ENCODE data around the gene GIT2. TPM values are rescaled to one million over a fixed set of nuclear protein-coding genes. Genes with fewer than 3 reads are reported as not detected.

Gene GIT2
- total and polyA plus RNA-seq, 3 donors from 2014 or later, result 47.2 to 51.9 (median 47.2) TPM

- H3K4me1 ChIP-seq, result no peaks in the 10 kb centered on the region
- H3K27me3 ChIP-seq, result no peaks in the 10 kb centered on the region
- intact Hi-C loops (cut with DNase I; ENCODE audit: low total_unique reads), result no loop called here
- H3K36me3 ChIP-seq (ENCODE audit: low read depth, missing control alignments), result no peaks in the 10 kb centered on the region
- no peak overlapping the region for H3K4me3 ChIP-seq
- no peak for DNase-seq
- no peaks in the 10 kb centered on the region for H3K9me3 ChIP-seq
- no peak overlapping the region for H3K27ac ChIP-seq
- TF ChIP-seq POLR2A (IDR thresholded peaks at IDR 0.05), result no peak
- TF ChIP-seq, protein P1, sequence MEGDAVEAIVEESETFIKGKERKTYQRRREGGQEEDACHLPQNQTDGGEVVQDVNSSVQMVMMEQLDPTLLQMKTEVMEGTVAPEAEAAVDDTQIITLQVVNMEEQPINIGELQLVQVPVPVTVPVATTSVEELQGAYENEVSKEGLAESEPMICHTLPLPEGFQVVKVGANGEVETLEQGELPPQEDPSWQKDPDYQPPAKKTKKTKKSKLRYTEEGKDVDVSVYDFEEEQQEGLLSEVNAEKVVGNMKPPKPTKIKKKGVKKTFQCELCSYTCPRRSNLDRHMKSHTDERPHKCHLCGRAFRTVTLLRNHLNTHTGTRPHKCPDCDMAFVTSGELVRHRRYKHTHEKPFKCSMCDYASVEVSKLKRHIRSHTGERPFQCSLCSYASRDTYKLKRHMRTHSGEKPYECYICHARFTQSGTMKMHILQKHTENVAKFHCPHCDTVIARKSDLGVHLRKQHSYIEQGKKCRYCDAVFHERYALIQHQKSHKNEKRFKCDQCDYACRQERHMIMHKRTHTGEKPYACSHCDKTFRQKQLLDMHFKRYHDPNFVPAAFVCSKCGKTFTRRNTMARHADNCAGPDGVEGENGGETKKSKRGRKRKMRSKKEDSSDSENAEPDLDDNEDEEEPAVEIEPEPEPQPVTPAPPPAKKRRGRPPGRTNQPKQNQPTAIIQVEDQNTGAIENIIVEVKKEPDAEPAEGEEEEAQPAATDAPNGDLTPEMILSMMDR (IDR thresholded peaks at IDR 0.05), result no peak
- 75 to 87% methylated on average over 7 to 20 of the region's 20 CpGs for WGBS, 2 donors
These were observed 70.9 kb downstream of the GIT2 start for GRCh38 chr12:109925185-109925840.

- no peaks in the 10 kb centered on the region for H3K36me3 ChIP-seq (ENCODE audit: low read depth, missing control alignments)
- 75% methylated on average over 14 to 17 of the region's 17 CpGs for WGBS, 2 donors
- no peak for DNase-seq
- no peaks in the 10 kb centered on the region for H3K9me3 ChIP-seq
- intact Hi-C loops (cut with DNase I; ENCODE audit: low total_unique reads), result no loop called here
- no peaks in the 10 kb centered on the region for H3K27me3 ChIP-seq
- no peak overlapping the region for H3K27ac ChIP-seq
- H3K4me1 ChIP-seq, result no peaks in the 10 kb centered on the region
- TF ChIP-seq, protein P1 (IDR thresholded peaks at IDR 0.05), result no peak
- no peak for TF ChIP-seq POLR2A (IDR thresholded peaks at IDR 0.05)
- no peak overlapping the region for H3K4me3 ChIP-seq
These were observed 72.5 kb downstream of the GIT2 start for GRCh38 chr12:109923481-109924245.

DNA sequence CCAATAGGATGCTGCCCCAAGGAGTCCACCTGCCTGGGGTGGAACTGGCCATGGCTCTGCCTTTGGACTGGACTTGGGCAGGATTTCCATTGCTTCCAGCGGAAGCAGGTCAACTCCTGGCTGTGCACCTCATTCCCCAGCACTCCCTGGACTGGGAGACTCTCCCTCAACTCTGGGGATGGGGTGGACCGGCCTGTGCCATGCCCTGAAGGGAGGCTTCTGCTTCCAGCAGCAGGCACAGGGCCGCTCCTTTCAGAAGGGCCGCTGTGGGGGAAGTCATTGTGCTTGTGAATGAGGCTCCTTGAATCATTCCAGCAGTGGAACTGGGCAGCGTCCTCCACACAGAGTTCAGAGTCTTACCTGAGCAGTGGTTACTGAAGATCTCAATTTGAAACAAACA, 73.1 kb downstream of the GIT2 start:
- DNase-seq, result no peak
- Histone ChIP-seq H3K4me1 (no peaks in the 10 kb centered on the region), H3K27me3 (no peaks in the 10 kb centered on the region), H3K27ac (no peak overlapping the region), H3K4me3 (no peak overlapping the region), H3K36me3 (ENCODE audit: low read depth, missing control alignments) (no peaks in the 10 kb centered on the region), H3K9me3 (no peaks in the 10 kb centered on the region)
- TF ChIP-seq, protein P1 (IDR thresholded peaks at IDR 0.05), result no peak
- no peak for TF ChIP-seq POLR2A (IDR thresholded peaks at IDR 0.05)
- WGBS, 2 donors, result 53 to 63% methylated on average over 5 of the region's 5 CpGs
- intact Hi-C loops (cut with DNase I; ENCODE audit: low total_unique reads), result no loop called here

DNA sequence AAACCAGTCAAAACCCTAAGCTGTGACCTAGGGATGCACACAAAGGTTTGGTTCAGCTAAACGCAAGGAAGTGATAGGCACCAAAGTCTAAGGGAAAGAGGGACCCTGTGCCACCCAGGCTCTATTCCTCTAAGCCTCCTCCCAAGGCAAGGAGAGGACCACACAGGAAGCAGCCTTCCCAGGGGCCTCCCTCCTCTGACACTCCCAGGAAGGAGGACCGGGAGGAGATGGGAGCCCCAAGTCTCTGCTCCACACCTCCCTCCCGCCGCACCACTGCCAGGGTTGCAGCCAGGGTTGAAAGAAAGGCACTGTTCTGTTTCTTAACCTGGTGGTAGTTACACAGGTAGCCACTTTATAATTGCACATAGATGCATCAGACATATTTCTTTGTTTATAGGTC, 74.2 kb downstream of the GIT2 start:
- no peak overlapping the region for H3K27ac ChIP-seq
- H3K4me1 ChIP-seq, result no peaks in the 10 kb centered on the region
- H3K9me3 ChIP-seq, result no peaks in the 10 kb centered on the region
- no peak overlapping the region for H3K4me3 ChIP-seq
- DNase-seq, result no peak
- H3K27me3 ChIP-seq, result no peaks in the 10 kb centered on the region
- no peaks in the 10 kb centered on the region for H3K36me3 ChIP-seq (ENCODE audit: low read depth, missing control alignments)
- TF ChIP-seq, protein P1 (IDR thresholded peaks at IDR 0.05), result no peak
- TF ChIP-seq POLR2A (IDR thresholded peaks at IDR 0.05), result no peak
- intact Hi-C loops (cut with DNase I; ENCODE audit: low total_unique reads), result no loop called here
- WGBS, 2 donors, result 56 to 71% methylated on average over 4 of the region's 4 CpGs
